NCI-H187 (cell line): Measurements from ENCODE around the gene MAPRE2.
A peak's percentile ranks its signal among the peaks of the same experiment; 100 is the strongest.

Source experiments
- DNase-seq, 2 experiments: peaks; one replicate each; lab custom pipeline; 2025; lab: John Stamatoyannopoulos, UW

Gene MAPRE2

GRCh38 chr18:35038029-35038428 lies 3.2 kb upstream of the MAPRE2 start:
- no peak for DNase-seq

- DNase-seq, result no peak
Measured at GRCh38 chr18:35038881-35039491, 2.2 kb upstream of the MAPRE2 start.

DNA sequence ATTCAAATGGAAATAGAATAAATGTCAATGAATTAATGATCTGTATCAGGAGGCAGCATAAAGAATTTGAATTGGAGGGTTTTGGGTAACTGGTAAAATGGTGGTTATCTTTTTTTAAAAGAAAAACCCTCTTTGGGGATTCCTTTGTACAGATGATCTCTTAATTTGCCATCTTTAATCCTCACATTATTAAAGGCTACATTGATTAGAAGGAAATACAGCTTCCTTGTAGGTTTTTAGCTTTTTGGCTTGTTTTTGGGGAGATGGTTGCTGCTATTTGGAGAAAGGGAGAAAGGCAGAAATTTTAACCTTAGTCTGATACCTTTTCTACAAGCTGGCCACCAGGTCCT lies 600 bp upstream of the MAPRE2 start:
- DNase-seq, result no peak

GRCh38 chr18:35041815-35042387 lies 688 bp downstream of the MAPRE2 start:
- DNase-seq, result peak in 1 of 2 experiments; percentile 42

DNA sequence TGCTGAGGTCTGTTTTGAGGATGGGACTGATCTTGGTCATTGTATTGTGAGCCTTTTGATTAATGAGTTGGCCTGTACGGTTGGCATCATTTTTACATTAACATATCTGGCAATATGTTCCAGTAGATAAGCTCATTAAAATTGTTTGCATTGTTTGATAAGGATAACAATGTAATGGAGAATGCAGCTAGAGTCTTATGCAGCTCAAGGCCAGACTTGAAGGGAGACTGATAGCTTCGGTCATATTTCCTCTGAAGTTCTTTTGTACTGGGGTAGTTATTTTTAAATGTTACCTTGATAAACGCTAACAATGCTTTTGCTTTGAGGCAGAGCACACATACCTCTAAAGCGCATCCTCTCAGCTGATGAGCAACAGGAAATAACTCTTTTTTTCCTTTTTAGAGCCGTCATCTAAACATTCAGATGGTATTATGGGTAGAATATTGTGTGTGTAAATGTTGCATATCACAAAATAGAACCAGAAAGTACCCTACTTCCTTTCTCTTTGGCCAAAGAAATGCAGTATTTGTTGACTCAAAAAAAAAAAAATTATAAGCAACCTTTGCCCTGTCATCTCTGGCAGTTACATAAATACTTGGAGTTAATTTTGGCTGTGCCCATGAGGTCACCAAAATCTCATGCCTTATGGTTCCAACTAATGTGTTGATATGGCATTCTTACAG lies 1.3 kb downstream of the MAPRE2 start:
- DNase-seq, result no peak

- no peak for DNase-seq
Measured at GRCh38 chr18:35043207-35043606, 2.0 kb downstream of the MAPRE2 start.

- DNase-seq, result no peak
Measured at GRCh38 chr18:35045121-35045520, 3.9 kb downstream of the MAPRE2 start.

GRCh38 chr18:35045806-35046205 lies 4.6 kb downstream of the MAPRE2 start:
- DNase-seq, result no peak

- DNase-seq, result no peak
Measured at GRCh38 chr18:35047697-35048292, 6.6 kb downstream of the MAPRE2 start.

- no peak for DNase-seq
Measured at GRCh38 chr18:35049111-35050027, 8.2 kb downstream of the MAPRE2 start.

GRCh38 chr18:35050028-35050546 lies 8.9 kb downstream of the MAPRE2 start:
- DNase-seq, result no peak

GRCh38 chr18:35050705-35051195 lies 9.5 kb downstream of the MAPRE2 start:
- no peak for DNase-seq

DNA sequence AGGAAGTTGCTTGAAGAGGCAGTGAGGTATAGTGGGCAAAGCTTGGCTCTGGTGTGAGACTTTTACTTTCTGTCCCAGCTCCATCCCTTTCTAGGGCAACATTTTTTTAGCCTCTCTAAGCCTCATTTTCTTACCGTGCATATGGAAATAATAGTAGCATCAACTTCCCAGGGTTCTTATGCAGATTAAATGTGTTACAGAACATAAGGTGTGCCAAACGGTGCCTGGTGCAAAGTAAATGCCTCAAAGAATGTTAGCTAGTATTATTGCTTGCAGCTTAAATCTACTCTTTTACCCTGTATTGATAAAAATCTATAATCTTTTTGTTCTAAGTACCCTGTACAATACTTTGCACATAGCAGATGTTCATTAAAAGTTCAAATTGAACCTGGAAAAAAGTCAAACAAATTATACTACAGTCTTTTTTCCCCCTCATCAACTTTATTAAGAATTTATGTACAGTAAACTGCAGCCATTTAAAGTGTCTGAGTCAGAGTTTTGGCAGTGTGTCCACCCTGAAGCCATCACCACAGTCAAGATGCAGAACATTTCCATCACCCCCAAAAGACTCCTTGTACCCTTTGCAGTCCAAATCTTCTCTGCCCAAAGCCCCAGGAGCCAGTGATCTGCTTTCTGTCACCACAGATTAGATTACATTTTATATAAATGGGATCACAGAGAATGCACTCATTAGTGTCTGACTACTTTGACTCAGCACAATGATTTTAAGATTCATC lies 10.6 kb downstream of the MAPRE2 start:
- DNase-seq, result no peak

GRCh38 chr18:35054401-35054800 lies 13.2 kb downstream of the MAPRE2 start:
- DNase-seq, result no peak

DNA sequence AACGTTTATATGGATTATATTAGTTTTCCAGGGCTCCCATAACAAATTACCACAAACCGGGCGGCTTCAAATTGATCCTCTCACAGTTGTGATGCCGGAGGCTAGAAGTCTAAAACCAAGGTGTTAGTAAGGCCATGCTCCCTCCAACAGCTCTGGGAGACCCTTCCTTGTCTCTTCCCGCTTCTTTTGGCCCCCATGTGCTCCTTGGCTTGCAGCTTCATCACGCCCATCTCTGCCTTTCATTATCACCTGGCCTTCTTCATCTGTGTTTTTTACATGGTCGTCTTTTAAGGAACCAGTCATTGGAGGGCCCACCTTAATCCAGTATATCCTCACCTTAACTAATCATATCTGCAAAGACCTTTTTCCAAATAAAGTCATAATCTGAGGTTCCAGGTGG lies 13.9 kb downstream of the MAPRE2 start:
- DNase-seq, result no peak

GRCh38 chr18:35055726-35056125 lies 14.5 kb downstream of the MAPRE2 start:
- DNase-seq, result no peak

- no peak for DNase-seq
Measured at GRCh38 chr18:35059280-35059927, 18.2 kb downstream of the MAPRE2 start.

- DNase-seq, result no peak
Measured at GRCh38 chr18:35060122-35060815, 19.1 kb downstream of the MAPRE2 start.

GRCh38 chr18:35061336-35061735 lies 20.1 kb downstream of the MAPRE2 start:
- no peak for DNase-seq

GRCh38 chr18:35061804-35062203 lies 20.6 kb downstream of the MAPRE2 start:
- DNase-seq, result no peak
